GM12801 (cell line): ENCODE measurements around the gene USP36.

Experiments
- CTCF ChIP-seq: IDR thresholded peaks from one replicate; pipeline ENCODE4 v1.5.1; 2011; ENCODE audit warnings: control low read depth; ENCODE audit not compliant: insufficient read length; ENCODE audit errors: extremely low read depth

Gene USP36

DNA sequence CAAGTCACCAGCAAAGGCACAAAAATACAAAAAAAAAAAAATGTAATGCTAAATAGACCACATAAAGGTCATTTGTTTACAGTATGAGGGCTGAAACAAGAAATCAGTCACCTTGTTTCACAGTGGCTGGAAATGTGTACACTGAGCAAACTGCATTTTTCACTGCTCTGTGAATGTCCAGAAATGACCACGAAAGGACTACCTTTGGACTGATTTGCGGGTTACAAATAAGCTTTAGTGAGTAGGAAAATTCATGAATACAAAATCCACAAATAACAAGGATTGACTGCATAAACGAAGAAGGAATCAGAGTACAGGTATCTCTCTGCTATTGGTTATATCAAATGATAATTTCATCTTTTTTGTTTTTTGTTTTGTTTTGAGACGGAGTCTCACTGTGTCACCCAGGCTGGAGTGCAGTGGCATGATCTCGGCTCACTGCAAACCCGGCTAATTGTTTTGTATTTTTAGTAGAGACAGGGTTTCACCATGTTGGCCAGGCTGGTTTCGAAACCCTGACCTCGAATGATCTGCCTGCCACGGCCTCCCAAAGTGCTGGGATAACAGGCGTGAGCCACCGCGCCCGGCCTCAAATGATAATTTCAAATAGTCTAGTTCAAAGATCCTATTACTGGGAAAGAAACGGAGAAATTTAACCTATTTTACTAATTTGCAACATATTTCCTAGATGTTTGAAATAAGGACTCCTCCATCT lies 89.0 kb downstream of the USP36 start:
- TF ChIP-seq CTCF, result no peak

DNA sequence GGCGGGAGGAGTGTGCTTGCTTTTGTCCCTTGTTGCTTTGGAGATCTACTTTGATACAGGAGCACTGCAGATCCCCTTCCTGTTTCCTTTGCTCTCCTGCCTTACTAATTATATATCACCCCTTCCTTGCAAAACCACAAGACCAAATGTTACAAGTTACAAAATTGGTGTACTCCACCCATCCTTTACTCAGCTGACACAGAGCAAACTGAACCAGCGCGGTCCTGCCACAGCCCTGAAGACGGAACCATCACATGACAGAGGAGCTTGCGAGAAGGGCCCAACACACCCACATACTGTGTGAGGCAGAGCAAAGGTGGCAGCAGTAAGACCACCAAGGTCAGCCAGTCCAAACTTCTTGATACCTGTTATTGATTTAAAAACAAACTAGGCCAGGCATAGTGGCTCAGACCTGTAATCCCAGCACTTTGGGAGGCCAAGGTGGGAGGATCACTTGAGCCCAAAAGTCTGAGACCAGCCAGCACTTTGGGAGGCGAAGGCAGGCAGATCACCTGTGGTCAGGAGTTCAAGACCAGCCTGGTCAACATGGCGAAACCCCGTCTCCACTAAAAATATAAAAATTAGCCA lies 91.8 kb downstream of the USP36 start:
- no peak for TF ChIP-seq CTCF

DNA sequence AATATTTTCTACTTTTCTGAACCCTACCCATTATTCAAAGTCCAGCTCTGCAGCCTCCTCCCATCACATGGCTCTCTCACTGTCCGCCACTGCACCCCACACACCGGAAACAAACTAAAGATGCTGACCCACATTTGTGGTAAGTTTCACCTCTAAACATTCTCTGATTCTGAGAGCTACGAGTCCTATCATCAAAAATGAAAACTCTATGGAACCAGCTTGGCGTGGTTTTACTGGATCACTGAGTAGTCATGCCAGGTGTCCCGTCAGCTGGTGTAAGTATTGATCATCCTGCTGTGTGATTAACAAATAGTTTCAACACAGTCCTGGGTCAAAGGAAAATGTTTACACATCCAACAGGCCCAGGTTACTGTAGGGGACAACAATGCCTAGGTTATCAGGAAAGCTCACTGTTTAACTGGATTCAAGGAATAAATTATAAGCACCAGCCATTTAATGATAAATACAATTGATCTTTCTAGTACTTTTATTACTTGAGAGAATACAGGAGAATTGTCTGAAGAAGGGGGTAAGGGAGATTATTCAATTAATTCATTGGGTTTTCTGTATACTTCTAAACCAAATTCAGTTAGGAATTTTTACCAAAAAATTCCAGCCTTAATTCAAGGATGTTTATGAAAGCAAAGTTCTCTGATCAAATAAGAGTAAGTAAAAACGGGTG lies 92.4 kb downstream of the USP36 start:
- no peak for TF ChIP-seq CTCF

GRCh38 chr17:78747488-78747887 lies 93.1 kb downstream of the USP36 start:
- no peak for TF ChIP-seq CTCF

DNA sequence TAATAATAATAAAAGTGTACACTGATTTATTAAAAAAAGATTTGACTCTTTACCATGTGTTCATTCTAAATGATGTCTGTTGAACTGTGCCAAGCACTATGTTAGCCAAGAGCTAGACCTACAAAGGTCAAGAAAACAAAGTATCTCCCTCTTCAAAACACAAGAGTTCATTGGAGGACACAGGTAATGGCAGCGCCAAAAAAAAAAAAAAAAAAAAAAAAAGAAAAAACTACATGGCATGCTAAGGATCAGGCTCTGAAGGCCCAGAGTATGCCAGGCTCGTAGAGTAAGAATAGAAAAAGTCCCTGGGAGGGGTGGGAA lies 93.7 kb downstream of the USP36 start:
- TF ChIP-seq CTCF, result no peak

- TF ChIP-seq CTCF, result no peak
Measured at GRCh38 chr17:78746263-78746948, 94.2 kb downstream of the USP36 start.
